Endothelial cell of umbilical vein (primary cell): ENCODE measurements around the gene SLC17A9. TPM values are rescaled to one million over a fixed set of nuclear protein-coding genes. Genes with fewer than 3 reads are reported as not detected.
A peak's percentile ranks its signal among the peaks of the same experiment; 100 is the strongest.

Experiments used
- BruUV-seq: library from RNA; stranded (reverse); fragments of 400-500 nt; replicated peaks from 2 replicates; lab custom pipeline; 2021; lab: Mats Ljungman, UMichigan
- CTCF ChIA-PET: fragments of 300-600, 350-600 bp; sonication (Branson Sonifier 250); formaldehyde crosslinking; loops from one replicate; lab custom pipeline; 2021; ENCODE audit warnings: antibody characterized with exemption, inconsistent platforms; lab: Charles Lee
- POLR2A ChIA-PET: fragments of 300-600, 350-600 bp; sonication (Branson Sonifier 250); formaldehyde crosslinking; loops from one replicate; lab custom pipeline; 2021; ENCODE audit warnings: antibody characterized with exemption, inconsistent platforms; lab: Charles Lee
- DNase-seq: peaks from one replicate; pipeline ENCODE4 v3.0.0-alpha.2; 2011; ENCODE audit warnings: low read depth, low spot score
- FAIRE-seq: peaks from 2 replicates; lab custom pipeline; 2011; peaks lifted over from hg19 to GRCh38; lab: Jason Lieb, UNC
- H2AFZ ChIP-seq: 2 replicates; pipeline ENCODE4 v1.6.0; 2012; ENCODE audit warnings: low read depth, low read length, control low read depth, inconsistent platforms
- H3K27ac ChIP-seq: 2 replicates; pipeline ENCODE4 v1.5.1; 2011; ENCODE audit warnings: low read depth, mild to moderate bottlenecking, control low read depth, low read length, moderate library complexity; ENCODE audit not compliant: insufficient read depth
- H3K27me3 ChIP-seq, 2 experiments: 2 replicates each; pipeline versions ENCODE4 v1.6.0 to v1.6.1; 2011; ENCODE audit warnings: low read length in 2 of 2, mixed read lengths in 1 of 2; ENCODE audit not compliant: control insufficient read depth in 2 of 2, insufficient read depth in 2 of 2
- H3K36me3 ChIP-seq, 2 experiments: 2 replicates in 1 of 2; 3 replicates in 1 of 2; pipeline ENCODE4 v1.5.1; 2011; ENCODE audit warnings: low read length in 2 of 2, mild to moderate bottlenecking in 1 of 2, moderate library complexity in 1 of 2; ENCODE audit not compliant: control insufficient read depth in 2 of 2, insufficient read depth in 2 of 2; ENCODE audit errors: extremely low read depth in 1 of 2
- H3K4me1 ChIP-seq: 3 replicates; pipeline ENCODE4 v1.5.1; 2011; ENCODE audit warnings: mild to moderate bottlenecking, low read length; ENCODE audit not compliant: control insufficient read depth, insufficient read depth; ENCODE audit errors: extremely low read depth
- H3K4me2 ChIP-seq: 2 replicates; pipeline ENCODE4 v1.6.1; 2011; ENCODE audit warnings: low read length, control low read depth, mixed read lengths; ENCODE audit not compliant: insufficient read depth
- H3K4me3 ChIP-seq, 3 experiments: fragments of 200-600 bp in 1 of 3; sonication (generic), shearing (Covaris generic) in 1 of 3; replicated peaks in 1 of 3; 2 replicates each; pipeline ENCODE4 v1.5.1; 2011 to 2016; ENCODE audit warnings: control low read depth in 3 of 3, low read length in 3 of 3, mild to moderate bottlenecking in 2 of 3, inconsistent platforms in 1 of 3, low read depth in 1 of 3, moderate library complexity in 1 of 3; ENCODE audit not compliant: insufficient read depth in 1 of 3
- H3K79me2 ChIP-seq: 2 replicates; pipeline ENCODE4 v1.6.0; 2012; ENCODE audit warnings: low read length, inconsistent platforms; ENCODE audit not compliant: control insufficient read depth, insufficient read depth
- H3K9ac ChIP-seq: replicated peaks from 2 replicates; pipeline ENCODE3; 2011; ENCODE audit warnings: low read length, control low read depth; ENCODE audit not compliant: insufficient read depth; ENCODE audit errors: extremely low read depth
- H3K9me1 ChIP-seq: replicated peaks from 3 replicates; pipeline ENCODE4 v1.6.0; 2011; ENCODE audit warnings: mild to moderate bottlenecking, low read length; ENCODE audit not compliant: control insufficient read depth, insufficient read depth; ENCODE audit errors: extremely low read depth
- H3K9me3 ChIP-seq: replicated peaks from 2 replicates; pipeline ENCODE4 v1.5.1; 2012; ENCODE audit warnings: low read length, inconsistent platforms; ENCODE audit not compliant: control insufficient read depth, insufficient read depth
- H4K20me1 ChIP-seq: replicated peaks from 2 replicates; pipeline ENCODE3; 2011; ENCODE audit warnings: mild to moderate bottlenecking, low read length; ENCODE audit not compliant: control insufficient read depth, insufficient read depth; ENCODE audit errors: extremely low read depth
- EZH2 ChIP-seq: IDR thresholded peaks from 2 replicates; pipeline ENCODE4 v1.6.1; 2012; ENCODE audit warnings: borderline replicate concordance, low read depth, mild to moderate bottlenecking, moderate library complexity, low read length, inconsistent platforms; ENCODE audit not compliant: severe bottlenecking
- FOS ChIP-seq: IDR thresholded peaks from 2 replicates; pipeline ENCODE4 v1.6.1; 2011; ENCODE audit warnings: mild to moderate bottlenecking, low read length, moderate library complexity, borderline replicate concordance; ENCODE audit not compliant: insufficient read depth
- GATA2 ChIP-seq: IDR thresholded peaks from 2 replicates; pipeline ENCODE4 v1.7.0; 2011; ENCODE audit warnings: low read depth, mild to moderate bottlenecking, moderate library complexity, mixed read lengths, low read length; ENCODE audit not compliant: insufficient read length, insufficient read depth
- JUN ChIP-seq: IDR thresholded peaks from 2 replicates; pipeline ENCODE4 v1.6.1; 2011; ENCODE audit warnings: borderline replicate concordance, low read depth; ENCODE audit not compliant: insufficient read length, insufficient read depth
- MYC ChIP-seq: IDR thresholded peaks from one replicate; pipeline ENCODE4 v1.6.1; 2011; ENCODE audit warnings: mild to moderate bottlenecking, low read depth, low read length
- POLR2A ChIP-seq: IDR thresholded peaks from 2 replicates; pipeline ENCODE4 v1.6.1; 2012; ENCODE audit warnings: low read depth, mild to moderate bottlenecking, control low read depth, low read length
- POLR2AphosphoS5 ChIP-seq: IDR thresholded peaks from 2 replicates; pipeline ENCODE4 v1.6.1; 2012; ENCODE audit warnings: low read depth, mild to moderate bottlenecking, control low read depth, low read length, moderate library complexity; ENCODE audit not compliant: insufficient read depth
- dilution Hi-C: fragments of 300-500 bp; cut with MboI; formaldehyde crosslinking; loops from one replicate; pipeline ENCODE4 v1.15.0; 2019; ENCODE audit warnings: low sequenced_read_pairs; ENCODE audit not compliant: extremely low pct_ligation_motif_present
- intact Hi-C: fragments of 100-400 bp; cut with micrococcal nuclease; formaldehyde crosslinking; loops from one replicate; pipeline ENCODE4 v1.10.0; 2022
- polyA plus RNA-seq, 4 experiments: library from polyadenylated mRNA; depleted of rRNA in 3 of 4; stranded (reverse) in 3 of 4; unstranded in 1 of 4; fragments of >200 nt; gene quantifications; 2 replicates each; pipeline versions ENCODE4 v1.2.1 to v1.2.3, GENCODE V29; 2011 to 2012; ENCODE audit warnings: missing spikeins in 1 of 4
- total RNA-seq: library from RNA; stranded (reverse); gene quantifications from 2 replicates; pipeline ENCODE4 v1.2.3, GENCODE V29; 2021
- TF ChIP-seq, protein P1 (sequence below), 2 donors: IDR thresholded peaks; 1 replicate in 1 of 2; 2 replicates in 1 of 2; pipeline ENCODE4 v1.5.1; 2011; ENCODE audit warnings: low read length in 2 of 2, mild to moderate bottlenecking in 2 of 2, moderate library complexity in 2 of 2, control low read depth in 1 of 2, inconsistent platforms in 1 of 2, low read depth in 1 of 2; ENCODE audit not compliant: insufficient read depth in 1 of 2; ENCODE audit errors: extremely low read depth in 1 of 2
- TF ChIP-seq, protein P2 (sequence below): IDR thresholded peaks from 2 replicates; pipeline ENCODE4 v1.6.1; 2011; ENCODE audit not compliant: insufficient read depth, insufficient read length

SLC17A9 gene
- total and polyA plus RNA-seq, 2 donors (not counting 3 experiments of a cell fraction or from before 2014, with no cell fraction given) = 38.2 to 44.5 TPM

DNA sequence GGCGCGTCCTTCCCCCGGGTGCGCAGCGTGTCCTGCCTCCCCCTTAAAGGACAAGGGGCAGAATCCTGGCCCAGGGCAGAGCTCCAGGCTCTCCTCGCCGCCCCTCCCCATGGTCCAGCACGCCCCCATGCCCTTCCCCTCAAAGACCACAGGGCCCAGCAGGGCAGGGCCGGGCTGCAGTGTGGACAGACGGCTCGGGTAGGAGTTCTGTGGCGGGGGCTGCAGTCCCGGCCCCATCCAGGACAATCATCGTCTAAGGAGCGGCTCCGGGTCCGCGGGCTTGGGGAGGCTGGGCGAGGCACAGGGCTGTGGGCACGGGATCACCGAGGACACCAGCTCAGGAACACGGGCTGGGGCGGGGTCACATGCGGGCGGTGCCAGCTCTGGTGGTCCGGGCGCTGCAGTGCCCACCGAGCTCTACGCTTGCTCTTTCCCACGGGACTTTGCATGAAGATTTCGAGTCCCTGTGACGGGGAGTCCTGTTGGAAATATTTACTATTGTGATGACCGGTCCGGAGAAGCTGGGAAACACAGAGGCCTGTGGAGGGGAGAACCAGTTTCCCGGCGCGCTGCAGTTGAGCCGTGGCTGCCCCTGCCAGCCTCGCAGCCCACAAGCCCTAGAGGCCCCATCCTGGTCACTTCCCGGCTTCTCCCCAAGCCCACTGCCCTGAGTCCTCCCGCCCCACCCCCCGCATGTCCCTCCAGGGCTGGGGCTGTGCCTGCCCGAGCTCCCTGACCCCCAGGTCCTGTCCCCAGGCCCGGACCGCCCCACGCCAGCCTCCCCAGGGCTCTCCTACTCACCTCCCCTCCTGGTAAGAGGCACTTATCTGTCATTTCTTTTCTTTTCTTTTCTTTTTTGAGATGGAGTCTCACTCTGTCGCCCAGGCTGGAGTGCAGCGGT is 20.6 kb downstream of the SLC17A9 start:
- Histone ChIP-seq H4K20me1 (no peaks in the 10 kb centered on the region), H3K79me2 (no peaks in the 10 kb centered on the region), H3K36me3 (no peaks in the 10 kb centered on the region), H3K4me2 (no peak overlapping the region), H3K4me3 (no peak overlapping the region), H3K9ac (no peak overlapping the region), H3K9me1 (no peaks in the 10 kb centered on the region), H2AFZ (peak overlapping the region; percentile 29), H3K27me3 (peaks cover 27 to 29% of the 10 kb centered on the region in 2 experiments), H3K4me1 (no peaks in the 10 kb centered on the region), H3K9me3 (no peaks in the 10 kb centered on the region), H3K27ac (no peak overlapping the region)
- ChIA-PET POLR2A (interaction anchor here (1.4 kb wide), 1 partner anchor 33 kb away, joined by 3 read pairs; the partner anchor contains the start of gene BHLHE23), CTCF (interaction anchor here (0.5 to 1.7 kb wide), 40 partner anchors 9 to 659 kb away, joined by 3 to 18 read pairs (median 4); partner anchors contain the start of genes DIDO1, GID8, SLC17A9 and TCFL5)
- DNase-seq (no peak), FAIRE-seq (no peak)
- dilution Hi-C loops = no loop called here
- intact Hi-C loops = loop anchor here (1.0 kb wide), 2 partner anchors 19 to 36 kb away; no protein-coding TSS in a partner anchor
- TF ChIP-seq POLR2A (no peak), EZH2 (peak; percentile 77)
- BruUV-seq = no TSS peak

DNA sequence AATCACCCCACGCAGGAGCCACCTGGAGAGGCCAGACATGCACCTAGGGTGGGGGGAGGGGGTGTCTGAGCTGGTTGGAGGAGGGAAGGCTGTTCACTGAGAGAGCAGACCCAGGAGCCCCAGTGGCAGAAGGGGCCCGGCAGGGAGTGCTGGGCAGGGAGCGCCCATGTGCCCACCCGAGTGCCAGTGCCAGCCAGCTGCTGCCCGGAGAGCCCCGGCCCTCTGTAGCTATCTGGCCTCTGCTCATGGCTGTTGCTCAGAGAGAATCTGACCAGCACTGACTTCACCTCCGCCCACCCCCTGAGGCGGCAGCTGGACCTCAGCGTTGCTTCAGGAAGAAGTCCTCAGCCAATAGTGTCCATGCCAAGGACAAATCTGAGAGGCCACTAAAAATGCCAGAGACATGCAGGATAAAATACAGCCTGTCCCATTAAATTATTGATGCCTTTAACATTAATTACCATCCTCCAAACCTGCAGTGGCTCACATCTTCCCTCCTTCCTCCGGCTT is 22.8 kb downstream of the SLC17A9 start:
- TF ChIP-seq FOS = no peak
- TF ChIP-seq, protein P1, sequence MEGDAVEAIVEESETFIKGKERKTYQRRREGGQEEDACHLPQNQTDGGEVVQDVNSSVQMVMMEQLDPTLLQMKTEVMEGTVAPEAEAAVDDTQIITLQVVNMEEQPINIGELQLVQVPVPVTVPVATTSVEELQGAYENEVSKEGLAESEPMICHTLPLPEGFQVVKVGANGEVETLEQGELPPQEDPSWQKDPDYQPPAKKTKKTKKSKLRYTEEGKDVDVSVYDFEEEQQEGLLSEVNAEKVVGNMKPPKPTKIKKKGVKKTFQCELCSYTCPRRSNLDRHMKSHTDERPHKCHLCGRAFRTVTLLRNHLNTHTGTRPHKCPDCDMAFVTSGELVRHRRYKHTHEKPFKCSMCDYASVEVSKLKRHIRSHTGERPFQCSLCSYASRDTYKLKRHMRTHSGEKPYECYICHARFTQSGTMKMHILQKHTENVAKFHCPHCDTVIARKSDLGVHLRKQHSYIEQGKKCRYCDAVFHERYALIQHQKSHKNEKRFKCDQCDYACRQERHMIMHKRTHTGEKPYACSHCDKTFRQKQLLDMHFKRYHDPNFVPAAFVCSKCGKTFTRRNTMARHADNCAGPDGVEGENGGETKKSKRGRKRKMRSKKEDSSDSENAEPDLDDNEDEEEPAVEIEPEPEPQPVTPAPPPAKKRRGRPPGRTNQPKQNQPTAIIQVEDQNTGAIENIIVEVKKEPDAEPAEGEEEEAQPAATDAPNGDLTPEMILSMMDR (IDR thresholded peaks at IDR 0.05; ENCODE audit: extremely low read depth in 1 of 2, insufficient read depth in 1 of 2, low read depth in 1 of 2, low read length in 2 of 2) = no peak
- TF ChIP-seq JUN = no peak
- no peak for TF ChIP-seq POLR2AphosphoS5
- TF ChIP-seq GATA2 = no peak
- TF ChIP-seq EZH2 = no peak
- TF ChIP-seq POLR2A = no peak
- TF ChIP-seq, protein P2, sequence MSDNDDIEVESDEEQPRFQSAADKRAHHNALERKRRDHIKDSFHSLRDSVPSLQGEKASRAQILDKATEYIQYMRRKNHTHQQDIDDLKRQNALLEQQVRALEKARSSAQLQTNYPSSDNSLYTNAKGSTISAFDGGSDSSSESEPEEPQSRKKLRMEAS = no peak
- no peak for TF ChIP-seq MYC
- peaks cover 38 to 43% of the 10 kb centered on the region in 2 experiments for H3K27me3 ChIP-seq
- FAIRE-seq = no peak
- intact Hi-C loops (no loop called here), dilution Hi-C loops (no loop called here)
- no peak overlapping the region for H2AFZ ChIP-seq
- no peaks in the 10 kb centered on the region for H3K4me1 ChIP-seq
- no peak overlapping the region for H3K9ac ChIP-seq
- BruUV-seq = no TSS peak
- no peaks in the 10 kb centered on the region for H3K79me2 ChIP-seq
- H3K36me3 ChIP-seq = no peaks in the 10 kb centered on the region
- no peak overlapping the region for H3K4me3 ChIP-seq
- no peak for DNase-seq
- H3K4me2 ChIP-seq = no peak overlapping the region
- no peaks in the 10 kb centered on the region for H3K9me1 ChIP-seq
- no peak overlapping the region for H3K27ac ChIP-seq
- ChIA-PET POLR2A (no interaction called here), CTCF (interaction anchor here (1.0 to 1.2 kb wide), 3 partner anchors 15 to 100 kb away, joined by 3 to 6 read pairs (median 5); no protein-coding TSS in a partner anchor)
- H4K20me1 ChIP-seq = no peaks in the 10 kb centered on the region
- no peaks in the 10 kb centered on the region for H3K9me3 ChIP-seq
